Gastrocnemius medialis (tissue), 4 donors: ENCODE data around the gene FCHSD1. TPM values are rescaled to one million over a fixed set of nuclear protein-coding genes. Genes with fewer than 3 reads are reported as not detected.

Experiments used
- ATAC-seq, 2 donors: fragments of 150-250 bp; one replicate each; pipeline ENCODE4 v1.9.1; 2016
- DNase-seq, 2 donors: peaks; one replicate each; pipeline ENCODE4 v3.0.0-alpha.2; 2019
- H3K27ac ChIP-seq, 4 donors: fragments of 200-600 bp; sonication (generic); 1 replicate in 1 of 4; 2 replicates in 3 of 4; pipeline ENCODE4 v1.5.1; 2016 to 2018; ENCODE audit warnings: mild to moderate bottlenecking in 2 of 4, moderate library complexity in 1 of 4
- H3K27me3 ChIP-seq, 3 donors: fragments of 200-600 bp; sonication (generic) in 2 of 3; 1 replicate in 1 of 3; 2 replicates in 2 of 3; pipeline versions ENCODE4 v1.5.1 to v1.6.0; 2016 to 2019; ENCODE audit warnings: mild to moderate bottlenecking in 1 of 3, moderate library complexity in 1 of 3
- H3K36me3 ChIP-seq, 2 donors: fragments of 200-600 bp; sonication (generic) in 1 of 2; one replicate each; pipeline ENCODE4 v1.5.1; 2017 to 2018
- H3K4me1 ChIP-seq, 2 donors: fragments of 200-600 bp; sonication (generic) in 1 of 2; one replicate each; pipeline ENCODE4 v1.5.1; 2016 to 2017; ENCODE audit warnings: mild to moderate bottlenecking in 2 of 2
- H3K4me3 ChIP-seq, 4 donors: fragments of 200-600 bp; sonication (generic) in 3 of 4; 1 replicate in 1 of 4; 2 replicates in 3 of 4; pipeline ENCODE4 v1.5.1; 2016 to 2019; ENCODE audit warnings: mild to moderate bottlenecking in 2 of 4
- H3K9me3 ChIP-seq, 3 donors: fragments of 200-600 bp; sonication (generic) in 2 of 3; 1 replicate in 1 of 3; 2 replicates in 2 of 3; pipeline ENCODE4 v1.5.1; 2016 to 2019
- POLR2A ChIP-seq, 2 donors: fragments of 450-650 bp; IDR thresholded peaks; one replicate each; pipeline ENCODE4 v1.6.1; 2017; ENCODE audit warnings: antibody characterized with exemption in 2 of 2, mild to moderate bottlenecking in 2 of 2, moderate library complexity in 2 of 2
- in situ Hi-C, 4 donors: fragments of 200-750 bp; cut with MboI; loops; one replicate each; pipeline versions ENCODE4 v1.15.0 to v1.8.0; 2017; ENCODE audit warnings: low sequenced_read_pairs in 4 of 4
- intact Hi-C: fragments of 100-400 bp; cut with DNase I; formaldehyde crosslinking; loops from one replicate; pipeline ENCODE4 v1.15.1; 2023; ENCODE audit warnings: low total_unique reads
- total RNA-seq, 4 donors: library from RNA; depleted of rRNA; stranded (reverse); fragments of >200 nt; gene quantifications; one replicate each; pipeline versions ENCODE4 v1.1.0 to v1.2.3, GENCODE V29; 2016
- TF ChIP-seq, protein P1 (sequence below), 5 experiments: fragments of 450-650 bp in 3 of 5; fragments of 200-600 bp in 2 of 5; sonication (generic) in 2 of 5; IDR thresholded peaks in 4 of 5; conservative IDR thresholded peaks in 1 of 5; 1 replicate in 4 of 5; 2 replicates in 1 of 5; pipeline ENCODE4 v1.5.1; 2016 to 2019; ENCODE audit warnings: antibody characterized with exemption in 5 of 5, mild to moderate bottlenecking in 3 of 5, moderate library complexity in 3 of 5

The FCHSD1 gene
- total RNA-seq, 4 donors from 2014 or later, result 0.32 to 2.6 (median 0.65) TPM

DNA sequence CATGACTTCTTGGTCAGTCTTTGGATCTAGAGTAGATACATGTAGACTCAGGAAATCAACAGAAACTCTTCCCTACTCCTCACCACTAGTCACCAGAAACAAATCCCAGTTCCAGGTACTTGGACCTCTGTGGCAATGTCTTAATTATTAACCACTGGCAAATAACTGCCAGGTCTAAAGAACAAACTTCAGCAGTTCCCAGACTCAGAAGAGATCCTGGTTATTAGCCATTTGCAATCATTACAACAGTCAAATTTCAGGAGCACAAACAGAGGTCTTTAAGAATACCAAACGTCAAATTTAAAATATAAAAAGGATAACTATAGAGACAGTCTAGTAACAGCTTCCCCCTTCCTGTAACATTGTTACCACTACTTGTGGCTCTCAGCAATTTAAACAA, 42.7 kb downstream of the FCHSD1 start:
- no peaks in the 10 kb centered on the region for H3K27me3 ChIP-seq
- no peaks in the 10 kb centered on the region for H3K36me3 ChIP-seq
- intact Hi-C loops, result no loop called here
- H3K4me3 ChIP-seq, result no peak overlapping the region
- in situ Hi-C loops, result no loop called here
- peak overlapping the region; percentile 89 to 94 (median 91) for H3K27ac ChIP-seq
- H3K4me1 ChIP-seq, result peaks cover 80 to 86% of the 10 kb centered on the region in 2 donors
- no peak for TF ChIP-seq POLR2A (IDR thresholded peaks at IDR 0.05)
- TF ChIP-seq, protein P1, sequence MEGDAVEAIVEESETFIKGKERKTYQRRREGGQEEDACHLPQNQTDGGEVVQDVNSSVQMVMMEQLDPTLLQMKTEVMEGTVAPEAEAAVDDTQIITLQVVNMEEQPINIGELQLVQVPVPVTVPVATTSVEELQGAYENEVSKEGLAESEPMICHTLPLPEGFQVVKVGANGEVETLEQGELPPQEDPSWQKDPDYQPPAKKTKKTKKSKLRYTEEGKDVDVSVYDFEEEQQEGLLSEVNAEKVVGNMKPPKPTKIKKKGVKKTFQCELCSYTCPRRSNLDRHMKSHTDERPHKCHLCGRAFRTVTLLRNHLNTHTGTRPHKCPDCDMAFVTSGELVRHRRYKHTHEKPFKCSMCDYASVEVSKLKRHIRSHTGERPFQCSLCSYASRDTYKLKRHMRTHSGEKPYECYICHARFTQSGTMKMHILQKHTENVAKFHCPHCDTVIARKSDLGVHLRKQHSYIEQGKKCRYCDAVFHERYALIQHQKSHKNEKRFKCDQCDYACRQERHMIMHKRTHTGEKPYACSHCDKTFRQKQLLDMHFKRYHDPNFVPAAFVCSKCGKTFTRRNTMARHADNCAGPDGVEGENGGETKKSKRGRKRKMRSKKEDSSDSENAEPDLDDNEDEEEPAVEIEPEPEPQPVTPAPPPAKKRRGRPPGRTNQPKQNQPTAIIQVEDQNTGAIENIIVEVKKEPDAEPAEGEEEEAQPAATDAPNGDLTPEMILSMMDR (IDR thresholded peaks at IDR 0.05 in 4 of 5, conservative IDR thresholded peaks at IDR 0.05 in 1 of 5), result no peak
- no peak for DNase-seq
- ATAC-seq, result peak in 1 of 2 donors; percentile 35
- H3K9me3 ChIP-seq, result no peaks in the 10 kb centered on the region

DNA sequence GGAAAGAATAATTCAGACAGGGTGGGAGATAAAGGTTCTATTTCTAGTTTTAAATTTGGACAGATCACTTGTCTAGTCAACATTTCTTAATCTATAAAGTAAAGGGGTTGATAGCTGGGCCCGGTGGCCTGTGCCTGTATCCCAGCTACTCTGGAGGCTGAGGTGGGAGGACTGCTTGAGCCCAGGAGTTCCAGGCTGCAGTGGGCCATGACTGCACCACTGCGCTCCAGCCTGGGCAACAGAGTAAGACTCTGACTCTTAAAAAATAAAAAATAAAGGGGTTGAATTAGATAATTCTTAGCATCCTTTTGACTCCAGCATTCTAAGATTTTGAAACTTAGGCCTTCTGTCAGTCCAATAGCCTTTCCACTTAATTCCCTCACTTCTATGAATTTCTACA, 43.2 kb downstream of the FCHSD1 start:
- TF ChIP-seq, protein P1 (IDR thresholded peaks at IDR 0.05 in 4 of 5, conservative IDR thresholded peaks at IDR 0.05 in 1 of 5), result no peak
- no peak for TF ChIP-seq POLR2A (IDR thresholded peaks at IDR 0.05)
- Histone ChIP-seq H3K4me3 (no peak overlapping the region), H3K27me3 (no peaks in the 10 kb centered on the region), H3K9me3 (no peaks in the 10 kb centered on the region), H3K4me1 (peaks cover 80 to 86% of the 10 kb centered on the region in 2 donors), H3K27ac (peak overlapping the region; percentile 89 to 94 (median 91)), H3K36me3 (no peaks in the 10 kb centered on the region)
- DNase-seq, result no peak
- intact Hi-C loops (no loop called here), in situ Hi-C loops (no loop called here)
- ATAC-seq, result no peak

DNA sequence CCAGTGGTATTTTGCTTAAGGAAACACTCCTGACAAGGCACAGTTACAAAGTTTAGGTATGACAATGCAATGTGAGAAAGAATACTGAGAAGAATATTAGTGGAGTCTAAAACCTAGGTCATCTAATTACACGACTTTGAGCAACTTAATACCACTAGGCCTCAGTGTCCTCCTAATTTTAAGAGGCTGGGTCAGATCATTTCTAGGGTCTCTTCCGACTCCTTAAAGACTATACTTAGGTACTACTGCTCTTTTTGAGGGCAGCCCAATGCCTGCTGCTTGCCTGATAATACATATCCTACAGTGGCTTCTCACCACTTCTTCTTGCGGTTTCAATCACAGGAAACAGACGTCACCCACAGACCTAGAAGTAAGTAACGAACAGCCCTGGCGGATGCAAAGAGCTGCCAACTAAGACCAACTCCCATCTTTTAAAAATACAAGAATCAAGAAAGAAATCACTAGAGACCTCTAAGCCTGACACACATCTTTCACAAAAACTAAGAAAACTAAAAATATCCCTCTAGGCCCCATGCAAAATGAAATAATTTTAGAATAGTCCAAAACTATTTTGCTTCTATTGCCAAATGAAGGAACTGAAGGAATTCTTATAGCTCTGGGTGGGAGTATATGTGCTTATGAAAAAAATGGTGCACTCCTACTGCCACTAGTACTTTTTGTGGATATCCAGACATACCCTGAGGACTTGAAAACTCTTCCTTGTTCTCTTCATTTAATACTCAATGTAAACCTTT, 45.5 kb downstream of the FCHSD1 start:
- H3K9me3 ChIP-seq, result no peaks in the 10 kb centered on the region
- peaks cover 85 to 92% of the 10 kb centered on the region in 2 donors for H3K4me1 ChIP-seq
- peak overlapping the region; percentile 89 to 94 (median 91) for H3K27ac ChIP-seq
- ATAC-seq, result peak in 1 of 2 donors; percentile 17
- TF ChIP-seq POLR2A (IDR thresholded peaks at IDR 0.05), result no peak
- TF ChIP-seq, protein P1 (IDR thresholded peaks at IDR 0.05 in 4 of 5, conservative IDR thresholded peaks at IDR 0.05 in 1 of 5), result no peak
- no peaks in the 10 kb centered on the region for H3K27me3 ChIP-seq
- H3K4me3 ChIP-seq, result no peak overlapping the region
- H3K36me3 ChIP-seq, result no peaks in the 10 kb centered on the region
- in situ Hi-C loops, result no loop called here
- intact Hi-C loops, result no loop called here
- peak; percentile 23 to 42 for DNase-seq

DNA sequence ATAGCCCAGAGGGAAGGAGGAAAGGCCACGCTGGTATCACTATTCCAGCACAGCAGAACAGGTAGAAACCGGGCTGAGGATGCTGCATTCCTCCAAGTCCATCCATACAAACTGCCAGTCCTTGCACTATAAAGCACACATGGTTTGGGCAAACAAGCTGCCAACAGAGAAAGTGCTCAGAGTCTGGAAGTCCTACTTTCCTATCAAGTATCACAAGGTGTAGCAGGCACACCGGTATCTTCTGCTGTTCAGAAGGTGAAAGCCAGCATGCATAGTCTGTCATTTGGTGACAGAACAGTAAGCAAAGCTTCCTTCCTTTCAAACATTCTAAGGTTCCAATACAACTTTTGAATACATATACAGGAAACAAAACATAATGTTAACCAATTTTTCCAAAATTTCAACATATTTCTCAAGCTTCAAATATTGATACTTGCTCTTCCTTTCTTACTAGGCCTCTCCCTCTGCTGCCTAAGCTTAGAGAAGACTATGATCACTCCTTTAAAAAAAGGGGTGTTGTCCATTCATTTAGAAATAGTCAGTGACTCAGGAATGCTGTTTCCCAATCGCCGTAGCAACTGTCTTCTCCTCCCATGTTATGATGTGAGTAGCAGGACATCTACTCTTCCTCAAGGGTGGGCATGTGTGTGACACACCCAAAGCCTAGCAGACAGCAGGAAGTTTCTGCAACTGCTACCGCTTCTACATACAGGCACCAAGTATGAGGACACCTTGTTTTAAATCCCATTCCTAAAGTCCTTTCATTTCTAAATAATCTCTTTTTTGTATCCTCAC, 47.1 kb downstream of the FCHSD1 start:
- H3K4me3 ChIP-seq, result no peak overlapping the region
- peak; percentile 97 for ATAC-seq
- peak overlapping the region; percentile 89 to 94 (median 91) for H3K27ac ChIP-seq
- TF ChIP-seq, protein P1 (IDR thresholded peaks at IDR 0.05 in 4 of 5, conservative IDR thresholded peaks at IDR 0.05 in 1 of 5), result no peak
- peak in 1 of 2 donors; percentile 7 for TF ChIP-seq POLR2A (IDR thresholded peaks at IDR 0.05)
- H3K4me1 ChIP-seq, result peaks cover 95 to 97% of the 10 kb centered on the region in 2 donors
- no peaks in the 10 kb centered on the region for H3K36me3 ChIP-seq
- peak; percentile 84 to 91 for DNase-seq
- no peaks in the 10 kb centered on the region for H3K9me3 ChIP-seq
- H3K27me3 ChIP-seq, result no peaks in the 10 kb centered on the region
- intact Hi-C loops (loop anchor here (1.0 kb wide), 1 partner anchor 14 kb away; the partner anchor contains the start of gene DIAPH1), in situ Hi-C loops (no loop called here)
